Muscle layer of colon (tissue), 2 donors: Measurements from ENCODE around the gene LGALS9.

Experiments used
- H3K27ac ChIP-seq: one replicate; pipeline ENCODE4 v1.7.0; 2013; ENCODE audit warnings: low read depth, mild to moderate bottlenecking, low read length, moderate library complexity
- H3K27me3 ChIP-seq, 2 donors: one replicate each; pipeline ENCODE4 v1.7.0; 2013; ENCODE audit warnings: low read length in 2 of 2, mild to moderate bottlenecking in 2 of 2; ENCODE audit not compliant: insufficient read depth in 2 of 2, control insufficient read depth in 1 of 2
- H3K36me3 ChIP-seq: one replicate; pipeline ENCODE4 v1.7.0; 2013; ENCODE audit warnings: mild to moderate bottlenecking, low read length; ENCODE audit not compliant: insufficient read depth
- H3K4me1 ChIP-seq: one replicate; pipeline ENCODE4 v1.7.0; 2013; ENCODE audit warnings: mild to moderate bottlenecking, low read length; ENCODE audit not compliant: insufficient read depth
- H3K4me3 ChIP-seq, 2 donors: one replicate each; pipeline ENCODE4 v1.7.0; 2013; ENCODE audit warnings: low read length in 2 of 2, low read depth in 1 of 2, mild to moderate bottlenecking in 1 of 2, moderate library complexity in 1 of 2
- H3K9ac ChIP-seq: one replicate; pipeline ENCODE4 v1.7.0; 2013; ENCODE audit warnings: low read length
- H3K9me3 ChIP-seq: one replicate; pipeline ENCODE4 v1.7.0; 2013; ENCODE audit warnings: mild to moderate bottlenecking, low read length
- donor health status: abdominal sarcoma.
- donor health status: Adenocarcinoma of cecum.

Gene LGALS9

GRCh38 chr17:27603880-27604794 is 26.9 kb upstream of the LGALS9 start:
- Histone ChIP-seq H3K9me3 (no peaks in the 10 kb centered on the region), H3K27ac (no peak overlapping the region), H3K4me3 (no peak overlapping the region), H3K27me3 (no peaks in the 10 kb centered on the region), H3K4me1 (peaks cover 8% of the 10 kb centered on the region), H3K36me3 (peaks cover 56% of the 10 kb centered on the region), H3K9ac (no peak overlapping the region)

- no peaks in the 10 kb centered on the region for H3K27me3 ChIP-seq
- no peak overlapping the region for H3K4me3 ChIP-seq
- H3K4me1 ChIP-seq, result peaks cover 8% of the 10 kb centered on the region
- H3K27ac ChIP-seq, result no peak overlapping the region
- H3K36me3 ChIP-seq, result peaks cover 67% of the 10 kb centered on the region
- no peaks in the 10 kb centered on the region for H3K9me3 ChIP-seq
- no peak overlapping the region for H3K9ac ChIP-seq
Measured at GRCh38 chr17:27605409-27605808, 25.6 kb upstream of the LGALS9 start.

- Histone ChIP-seq H3K9me3 (no peaks in the 10 kb centered on the region), H3K36me3 (peaks cover 72% of the 10 kb centered on the region), H3K4me1 (no peaks in the 10 kb centered on the region), H3K27me3 (no peaks in the 10 kb centered on the region), H3K27ac (no peak overlapping the region), H3K4me3 (no peak overlapping the region), H3K9ac (no peak overlapping the region)
Measured at GRCh38 chr17:27607521-27608091, 23.4 kb upstream of the LGALS9 start.

GRCh38 chr17:27608328-27609230 is 22.4 kb upstream of the LGALS9 start:
- H3K27me3 ChIP-seq, result no peaks in the 10 kb centered on the region
- no peak overlapping the region for H3K4me3 ChIP-seq
- H3K36me3 ChIP-seq, result peaks cover 81% of the 10 kb centered on the region
- no peaks in the 10 kb centered on the region for H3K4me1 ChIP-seq
- no peaks in the 10 kb centered on the region for H3K9me3 ChIP-seq
- no peak overlapping the region for H3K9ac ChIP-seq
- H3K27ac ChIP-seq, result no peak overlapping the region

GRCh38 chr17:27609611-27610303 is 21.2 kb upstream of the LGALS9 start:
- no peaks in the 10 kb centered on the region for H3K9me3 ChIP-seq
- H3K27ac ChIP-seq, result no peak overlapping the region
- no peaks in the 10 kb centered on the region for H3K27me3 ChIP-seq
- H3K36me3 ChIP-seq, result peaks cover 72% of the 10 kb centered on the region
- H3K4me3 ChIP-seq, result no peak overlapping the region
- no peaks in the 10 kb centered on the region for H3K4me1 ChIP-seq
- H3K9ac ChIP-seq, result no peak overlapping the region

GRCh38 chr17:27610304-27610677 is 20.7 kb upstream of the LGALS9 start:
- Histone ChIP-seq H3K27me3 (no peaks in the 10 kb centered on the region), H3K27ac (no peak overlapping the region), H3K9me3 (no peaks in the 10 kb centered on the region), H3K4me1 (no peaks in the 10 kb centered on the region), H3K4me3 (no peak overlapping the region), H3K9ac (no peak overlapping the region), H3K36me3 (peaks cover 72% of the 10 kb centered on the region)

- Histone ChIP-seq H3K36me3 (peaks cover 69% of the 10 kb centered on the region), H3K9ac (no peak overlapping the region), H3K9me3 (no peaks in the 10 kb centered on the region), H3K4me3 (no peak overlapping the region), H3K27ac (no peak overlapping the region), H3K27me3 (no peaks in the 10 kb centered on the region), H3K4me1 (no peaks in the 10 kb centered on the region)
Measured at GRCh38 chr17:27612160-27612770, 18.7 kb upstream of the LGALS9 start.

- no peaks in the 10 kb centered on the region for H3K4me1 ChIP-seq
- H3K9ac ChIP-seq, result no peak overlapping the region
- H3K27me3 ChIP-seq, result no peaks in the 10 kb centered on the region
- H3K9me3 ChIP-seq, result no peaks in the 10 kb centered on the region
- H3K4me3 ChIP-seq, result no peak overlapping the region
- peaks cover 69% of the 10 kb centered on the region for H3K36me3 ChIP-seq
- no peak overlapping the region for H3K27ac ChIP-seq
Measured at GRCh38 chr17:27613433-27613832, 17.6 kb upstream of the LGALS9 start.

GRCh38 chr17:27615121-27615520 is 15.9 kb upstream of the LGALS9 start:
- no peaks in the 10 kb centered on the region for H3K9me3 ChIP-seq
- H3K9ac ChIP-seq, result no peak overlapping the region
- H3K27ac ChIP-seq, result no peak overlapping the region
- H3K27me3 ChIP-seq, result no peaks in the 10 kb centered on the region
- no peak overlapping the region for H3K4me3 ChIP-seq
- peaks cover 65% of the 10 kb centered on the region for H3K36me3 ChIP-seq
- no peaks in the 10 kb centered on the region for H3K4me1 ChIP-seq

GRCh38 chr17:27616414-27616813 is 14.6 kb upstream of the LGALS9 start:
- no peaks in the 10 kb centered on the region for H3K4me1 ChIP-seq
- H3K4me3 ChIP-seq, result no peak overlapping the region
- H3K9me3 ChIP-seq, result no peaks in the 10 kb centered on the region
- no peaks in the 10 kb centered on the region for H3K27me3 ChIP-seq
- peaks cover 72% of the 10 kb centered on the region for H3K36me3 ChIP-seq
- H3K27ac ChIP-seq, result no peak overlapping the region
- H3K9ac ChIP-seq, result no peak overlapping the region
